ENCODE data around the gene TRAPPC1. TPM values are rescaled to one million over a fixed set of nuclear protein-coding genes. Genes with fewer than 3 reads are reported as not detected.

Gene TRAPPC1
- polyA plus RNA-seq, 3 donors = 126 to 151 (median 146) TPM

- no peak for DNase-seq (ENCODE audit: extremely low read depth in 1 of 11, low read depth in 9 of 11, low spot score in 4 of 11)
Measured at GRCh38 chr17:7951143-7951792, 19.5 kb upstream of the TRAPPC1 start.

- no peak for DNase-seq (ENCODE audit: extremely low read depth in 1 of 11, low read depth in 9 of 11, low spot score in 4 of 11)
Measured at GRCh38 chr17:7950578-7950977, 18.8 kb upstream of the TRAPPC1 start.

GRCh38 chr17:7947651-7948050 lies 15.9 kb upstream of the TRAPPC1 start:
- no peak for DNase-seq (ENCODE audit: extremely low read depth in 1 of 11, low read depth in 9 of 11, low spot score in 4 of 11)

- no peak for DNase-seq (ENCODE audit: extremely low read depth in 1 of 11, low read depth in 9 of 11, low spot score in 4 of 11)
Measured at GRCh38 chr17:7946441-7946840, 14.7 kb upstream of the TRAPPC1 start.

GRCh38 chr17:7945651-7946050 lies 13.9 kb upstream of the TRAPPC1 start:
- DNase-seq (ENCODE audit: extremely low read depth in 1 of 11, low read depth in 9 of 11, low spot score in 4 of 11) = no peak

- no peak for DNase-seq (ENCODE audit: extremely low read depth in 1 of 11, low read depth in 9 of 11, low spot score in 4 of 11)
Measured at GRCh38 chr17:7944326-7944725, 12.6 kb upstream of the TRAPPC1 start.

- DNase-seq (ENCODE audit: extremely low read depth in 1 of 11, low read depth in 9 of 11, low spot score in 4 of 11) = no peak
Measured at GRCh38 chr17:7943291-7943690, 11.5 kb upstream of the TRAPPC1 start.

GRCh38 chr17:7940743-7941142 lies 9.0 kb upstream of the TRAPPC1 start:
- DNase-seq (ENCODE audit: extremely low read depth in 1 of 11, low read depth in 9 of 11, low spot score in 4 of 11) = no peak

GRCh38 chr17:7940034-7940433 lies 8.3 kb upstream of the TRAPPC1 start:
- DNase-seq (ENCODE audit: extremely low read depth in 1 of 11, low read depth in 9 of 11, low spot score in 4 of 11) = no peak

GRCh38 chr17:7935859-7936258 lies 4.1 kb upstream of the TRAPPC1 start:
- no peak for DNase-seq (ENCODE audit: extremely low read depth in 1 of 11, low read depth in 9 of 11, low spot score in 4 of 11)

GRCh38 chr17:7932949-7933348 lies 1.2 kb upstream of the TRAPPC1 start:
- DNase-seq (ENCODE audit: extremely low read depth in 1 of 11, low read depth in 9 of 11, low spot score in 4 of 11) = no peak

GRCh38 chr17:7932483-7932891 lies 741 bp upstream of the TRAPPC1 start:
- DNase-seq (ENCODE audit: extremely low read depth in 1 of 11, low read depth in 9 of 11, low spot score in 4 of 11) = no peak

- DNase-seq (ENCODE audit: extremely low read depth in 1 of 11, low read depth in 9 of 11, low spot score in 4 of 11) = no peak
Measured at GRCh38 chr17:7930841-7931631, 710 bp downstream of the TRAPPC1 start.

- DNase-seq (ENCODE audit: extremely low read depth in 1 of 11, low read depth in 9 of 11, low spot score in 4 of 11) = peak in 5 of 11 donors; percentile 64 to 74 (median 67)
Measured at GRCh38 chr17:7929158-7930023, 2.4 kb downstream of the TRAPPC1 start, which contains the start of gene KCNAB3. KCNAB3 (minus strand) TSS chr17:7929856; CDS start chr17:7929435, 421 bp downstream.

GRCh38 chr17:7927596-7927995 lies 4.2 kb downstream of the TRAPPC1 start:
- DNase-seq (ENCODE audit: extremely low read depth in 1 of 11, low read depth in 9 of 11, low spot score in 4 of 11) = no peak

GRCh38 chr17:7922845-7923628 lies 8.7 kb downstream of the TRAPPC1 start:
- DNase-seq (ENCODE audit: extremely low read depth in 1 of 11, low read depth in 9 of 11, low spot score in 4 of 11) = peak in 9 of 11 donors; percentile 75 to 90 (median 88)

GRCh38 chr17:7922269-7922844 lies 9.4 kb downstream of the TRAPPC1 start:
- DNase-seq (ENCODE audit: extremely low read depth in 1 of 11, low read depth in 9 of 11, low spot score in 4 of 11) = no peak

- no peak for DNase-seq (ENCODE audit: extremely low read depth in 1 of 11, low read depth in 9 of 11, low spot score in 4 of 11)
Measured at GRCh38 chr17:7916808-7917207, 14.9 kb downstream of the TRAPPC1 start.

- DNase-seq (ENCODE audit: extremely low read depth in 1 of 11, low read depth in 9 of 11, low spot score in 4 of 11) = no peak
Measured at GRCh38 chr17:7916385-7916682, 15.4 kb downstream of the TRAPPC1 start.
